T1000 (cell line): ENCODE measurements around the gene FAM24B.
A peak's percentile ranks its signal among the peaks of the same experiment; 100 is the strongest.
"Not testable (repeated sequence)": the region's sequence is repeated elsewhere in the genome, so short reads cannot be mapped to it uniquely, and the experiment has no call there.

Source experiments
- DNase-seq: peaks from one replicate; lab custom pipeline; 2025; ENCODE audit warnings: mixed read lengths; lab: John Stamatoyannopoulos, UW

FAM24B gene, protein sequence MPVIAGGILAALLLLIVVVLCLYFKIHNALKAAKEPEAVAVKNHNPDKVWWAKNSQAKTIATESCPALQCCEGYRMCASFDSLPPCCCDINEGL

DNA sequence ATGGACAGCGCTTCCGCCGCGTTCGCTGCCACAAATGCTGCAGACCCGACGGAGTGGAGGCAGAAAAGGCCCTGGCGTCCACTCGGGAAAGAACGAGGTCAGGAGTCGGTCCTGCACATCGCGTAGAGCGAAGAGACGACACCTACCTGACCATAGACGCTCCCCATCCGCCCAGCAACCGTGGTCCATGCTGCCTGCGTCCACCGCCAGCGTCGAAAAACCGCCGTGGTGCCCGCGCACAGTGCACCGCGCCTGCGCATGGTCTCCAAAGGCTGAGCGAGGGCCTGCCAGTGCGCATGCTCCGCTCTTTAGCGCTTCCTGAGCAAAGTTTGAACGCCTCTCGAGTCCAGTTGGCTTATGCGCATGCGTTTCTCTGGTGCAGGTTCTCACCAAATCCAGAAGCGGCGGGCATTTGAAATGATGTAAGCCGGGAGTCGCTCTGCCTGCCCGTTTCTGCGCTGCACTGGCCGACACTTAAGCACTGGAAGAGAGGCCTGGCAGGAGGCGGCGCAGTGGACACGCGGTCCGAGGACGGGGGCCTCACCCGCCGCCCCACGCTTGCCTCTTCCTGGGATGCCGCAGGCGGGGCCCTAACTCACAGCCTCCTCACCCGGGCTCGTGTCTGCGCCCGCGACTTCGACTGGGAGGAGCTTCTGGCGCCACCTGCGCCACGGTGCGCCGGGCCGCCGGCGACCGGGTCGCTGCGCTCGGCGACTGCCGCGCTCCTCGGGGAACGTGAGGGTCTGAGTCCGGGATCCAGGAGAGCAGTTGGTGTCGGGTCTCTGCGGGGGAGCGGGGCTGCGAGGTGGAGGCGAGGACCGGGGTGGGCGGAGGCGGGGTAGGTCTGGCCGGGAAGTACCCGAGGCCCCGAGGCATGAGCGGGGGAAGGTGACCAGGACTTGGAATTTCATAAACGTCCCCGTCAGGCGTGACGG lies at the start of gene FAM24B:
Gene FAM24B, minus strand, starts transcription at position 243 of the 935 bp plus-strand sequence. CDS start 29,066 bp downstream, outside the sequence.
- peak; percentile 97 for DNase-seq

DNA sequence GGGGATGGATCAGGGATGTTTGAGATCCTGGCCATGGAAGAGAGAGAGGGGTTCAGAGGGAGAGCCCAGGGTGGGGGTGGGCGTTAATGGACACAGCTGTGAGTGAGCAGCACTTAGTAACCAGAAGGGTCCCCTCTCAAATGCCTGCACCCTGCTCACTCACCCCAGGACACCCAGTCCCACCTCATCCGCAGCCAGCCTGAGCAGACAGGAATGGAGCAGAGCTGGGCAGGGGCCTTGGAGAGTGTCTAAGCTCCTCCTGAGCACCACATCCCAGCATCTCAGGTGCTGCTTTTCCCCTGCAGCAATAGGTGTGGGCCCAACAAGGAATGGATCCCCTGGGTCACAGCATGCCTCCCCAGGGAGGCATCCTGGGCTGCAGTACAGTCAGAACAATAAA lies 36.3 kb upstream of the FAM24B start:
- no peak for DNase-seq

DNA sequence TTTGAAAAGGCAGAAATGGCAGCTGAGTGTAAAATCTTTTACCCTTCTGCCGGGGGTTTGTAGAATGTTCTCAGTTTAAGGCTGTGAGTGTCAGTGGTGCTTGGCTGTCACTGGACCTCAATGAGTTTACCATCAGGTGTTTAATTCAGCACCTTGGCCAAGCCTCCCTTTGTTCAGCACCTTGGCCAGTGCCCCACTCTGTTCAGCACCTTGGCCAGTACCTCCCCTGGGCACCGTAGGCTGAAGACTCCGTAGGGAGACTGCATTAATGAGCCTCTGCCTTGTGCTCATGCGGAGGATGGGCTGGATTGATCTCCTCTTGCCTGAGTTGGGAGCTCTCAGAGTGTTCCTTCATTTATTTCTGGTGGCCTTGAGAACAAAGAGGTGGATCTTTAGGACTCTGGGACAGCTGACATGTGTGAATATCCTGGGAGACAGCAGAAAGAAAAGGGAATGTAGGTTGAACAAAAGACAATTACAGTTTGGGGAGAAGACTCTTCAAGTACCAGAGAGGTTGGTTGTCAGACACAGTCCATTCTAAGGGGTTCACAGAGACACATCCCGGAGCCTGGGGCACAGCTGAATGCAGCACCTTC lies 32.6 kb upstream of the FAM24B start:
- no peak for DNase-seq

DNA sequence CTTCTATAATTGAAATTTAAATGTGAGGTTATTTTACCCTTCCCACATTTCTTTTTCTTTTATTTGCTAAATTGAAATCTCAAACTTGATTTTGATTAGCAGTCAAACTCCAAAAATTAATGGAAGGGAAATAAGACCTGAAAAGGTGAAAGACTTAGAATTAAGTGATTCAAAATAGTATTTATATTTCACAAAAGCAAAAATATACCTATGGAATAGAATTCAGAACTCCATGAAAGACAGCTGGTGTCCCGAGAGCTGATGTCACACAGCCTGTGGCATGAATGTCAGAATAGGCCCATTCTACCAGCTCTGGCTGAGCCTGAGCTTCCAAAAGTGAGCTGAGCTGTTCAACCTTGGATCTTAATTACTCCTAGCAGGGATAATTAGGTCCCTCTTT lies 30.9 kb upstream of the FAM24B start, which contains the start of gene FAM24A:
Gene FAM24A, plus strand, starts transcription at position 301 of the 400 bp plus-strand sequence. CDS start 1,025 bp downstream, outside the sequence.
- no peak for DNase-seq

- not testable (repeated sequence) for DNase-seq
Measured at GRCh38 chr10:122903861-122904260, 24.5 kb upstream of the FAM24B start.

- DNase-seq: no peak
Measured at GRCh38 chr10:122894261-122894944, 15.0 kb upstream of the FAM24B start.

DNA sequence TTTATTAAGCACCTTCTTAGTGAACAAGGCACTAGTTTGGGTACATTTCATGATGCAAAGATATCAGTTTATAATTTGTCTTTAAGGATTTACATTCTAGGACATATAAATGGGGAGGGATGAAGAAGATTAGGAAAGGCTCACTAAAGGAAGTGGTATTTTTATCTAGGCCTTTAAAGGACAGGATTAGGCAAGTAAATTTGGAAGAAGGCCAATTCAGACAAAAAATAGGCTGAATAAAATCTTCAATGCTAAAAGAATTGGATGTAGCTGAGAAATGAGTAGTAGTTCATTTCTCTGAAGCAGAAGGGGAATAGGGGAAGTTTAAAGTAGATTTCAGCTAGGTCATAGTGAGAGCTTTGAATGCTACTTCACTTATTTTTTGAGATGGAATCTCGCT lies 4.8 kb upstream of the FAM24B start:
- DNase-seq: no peak

- DNase-seq: no peak
Measured at GRCh38 chr10:122882766-122883165, 3.4 kb upstream of the FAM24B start.

DNA sequence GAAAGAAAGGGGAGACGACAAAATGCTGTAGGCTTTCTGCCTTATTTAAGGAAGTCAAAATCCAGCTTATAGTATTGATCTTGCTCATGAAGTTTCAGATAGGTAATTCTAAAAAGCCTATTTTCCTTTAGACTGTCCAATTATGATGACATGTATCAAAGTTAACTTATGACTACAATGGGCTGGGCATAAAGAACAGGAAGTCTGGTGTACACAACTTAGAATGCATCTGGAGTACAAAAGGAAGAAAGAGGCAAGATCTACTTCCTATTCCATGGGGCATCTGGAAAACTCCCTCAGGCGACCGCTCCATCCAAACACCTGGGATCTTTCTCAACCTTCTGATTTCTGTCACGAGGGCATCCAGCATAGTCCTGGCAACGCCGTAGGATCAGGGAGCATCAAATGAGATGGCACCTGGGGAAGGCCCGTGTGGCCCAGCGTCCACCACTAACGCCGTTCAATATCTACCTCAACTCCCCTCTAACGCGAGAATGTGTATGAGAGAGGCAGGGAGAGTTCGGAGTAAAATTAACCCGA lies 512 bp downstream of the FAM24B start:
- no peak for DNase-seq

DNA sequence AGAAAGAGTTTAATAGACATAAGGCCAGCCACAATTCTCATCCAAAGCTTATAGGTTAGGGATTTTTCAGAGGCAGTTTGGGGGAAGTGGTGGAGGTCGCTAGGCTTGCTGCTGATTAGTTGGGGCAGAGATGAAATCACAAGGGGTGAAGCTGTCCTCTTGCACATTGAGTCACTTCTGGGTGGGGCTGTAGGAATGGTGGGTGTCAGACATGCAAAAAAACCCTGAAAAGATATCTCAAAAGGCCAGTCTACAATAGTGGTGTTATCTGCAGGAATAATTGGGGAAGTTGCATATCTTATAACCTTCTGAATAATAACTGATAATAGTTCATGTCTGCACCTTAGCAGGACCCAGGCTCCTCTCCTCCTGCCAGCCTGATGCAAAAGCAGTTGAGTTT lies 2.1 kb downstream of the FAM24B start:
- DNase-seq: no peak

DNA sequence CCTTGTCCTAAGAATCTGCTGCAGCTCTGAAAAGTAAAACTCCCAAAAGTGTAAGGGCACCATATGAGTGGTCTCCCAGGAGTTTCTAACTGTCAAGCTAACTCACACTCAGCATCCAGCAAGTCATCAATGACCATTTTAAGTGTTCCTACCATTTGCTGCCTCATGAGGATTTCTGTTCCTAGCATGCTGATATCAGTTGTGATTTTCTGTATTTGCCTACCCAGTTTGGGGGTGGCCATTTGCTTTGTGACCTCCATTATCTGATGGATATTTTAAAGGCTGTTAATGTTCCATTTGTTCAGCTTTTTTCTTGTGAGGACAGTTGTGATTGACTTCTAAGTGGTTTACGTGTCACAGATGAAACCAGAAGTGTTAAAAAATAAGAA lies 2.9 kb downstream of the FAM24B start:
- DNase-seq: no peak

- DNase-seq: no peak
Measured at GRCh38 chr10:122875843-122876466, 3.4 kb downstream of the FAM24B start.

GRCh38 chr10:122871947-122872346 lies 7.4 kb downstream of the FAM24B start:
- DNase-seq: not testable (repeated sequence)

DNA sequence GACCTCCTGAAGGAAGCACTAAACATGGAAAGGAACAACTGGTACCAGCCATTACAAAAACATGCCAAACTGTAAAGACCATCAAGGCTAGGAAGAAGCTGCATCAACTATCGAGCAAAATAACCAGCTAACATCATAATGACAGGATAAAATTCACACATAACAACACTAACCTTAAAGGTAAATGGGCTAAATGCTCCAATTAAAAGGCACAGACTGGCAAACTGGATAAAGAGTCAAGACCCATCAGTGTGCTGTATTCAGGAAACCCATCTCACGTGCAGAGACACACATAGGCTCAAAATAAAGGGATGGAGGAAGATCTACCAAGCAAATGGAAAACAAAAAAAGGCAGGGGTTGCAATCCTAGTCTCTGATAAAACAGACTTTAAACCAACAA lies 10.6 kb downstream of the FAM24B start:
- not testable (repeated sequence) for DNase-seq

DNA sequence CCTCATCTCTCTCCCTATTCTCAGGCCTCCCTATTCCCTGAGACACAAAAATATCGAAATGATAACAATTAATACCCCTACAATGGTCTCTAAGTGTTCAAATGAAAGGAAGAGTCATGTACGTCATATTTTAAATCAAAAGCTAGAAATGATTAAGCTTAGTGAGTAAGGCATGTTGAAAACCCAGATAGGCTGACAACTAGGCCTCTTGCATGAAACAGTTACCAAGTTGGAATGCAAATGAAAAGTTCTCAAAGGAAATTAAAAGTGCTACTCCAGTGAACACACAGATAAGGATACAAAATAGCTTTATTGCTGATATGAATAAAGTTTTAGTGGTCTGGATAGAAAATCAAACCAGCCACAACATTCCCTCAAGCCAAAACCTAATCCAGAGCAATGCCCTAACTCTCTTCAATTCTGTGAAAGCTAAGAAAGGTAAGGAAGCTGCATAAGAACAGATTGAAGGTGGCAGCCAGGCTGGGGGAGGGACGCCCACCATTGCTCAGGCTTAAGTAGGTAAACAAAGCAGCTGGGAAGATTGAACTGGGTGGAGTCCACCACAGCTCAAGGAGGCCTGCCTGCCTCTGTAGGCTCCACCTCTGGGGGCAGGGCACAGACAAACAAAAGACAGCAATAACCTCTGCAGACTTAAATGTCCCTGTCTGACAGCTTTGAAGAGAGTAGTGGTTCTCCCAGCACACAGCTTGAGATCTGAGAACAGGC lies 12.5 kb downstream of the FAM24B start:
- not testable (repeated sequence) for DNase-seq

- DNase-seq: no peak
Measured at GRCh38 chr10:122864901-122865300, 14.5 kb downstream of the FAM24B start.

- no peak for DNase-seq
Measured at GRCh38 chr10:122864194-122864592, 15.2 kb downstream of the FAM24B start.

GRCh38 chr10:122863216-122864193 lies 15.9 kb downstream of the FAM24B start:
- no peak for DNase-seq

DNA sequence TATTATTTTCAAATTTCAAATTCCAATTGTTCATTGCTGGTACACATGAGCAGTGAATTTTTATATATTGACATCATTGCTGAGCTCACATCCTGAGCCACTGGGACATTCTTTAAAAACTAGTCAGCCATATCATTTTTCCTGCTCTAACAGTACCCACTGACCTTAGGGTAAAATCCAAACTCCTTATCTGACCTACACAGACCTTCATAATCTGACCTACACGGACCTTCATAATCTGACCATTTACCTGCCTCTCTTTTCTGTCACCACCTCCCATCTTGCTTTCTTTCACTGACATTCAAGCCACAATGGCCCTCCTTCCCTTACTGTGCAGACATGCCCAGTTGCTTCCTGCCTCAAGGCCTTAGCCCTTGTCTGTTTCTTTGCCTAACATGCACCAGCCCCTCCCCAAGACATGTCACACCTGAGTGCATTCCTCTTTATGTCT lies 17.6 kb downstream of the FAM24B start:
- no peak for DNase-seq

GRCh38 chr10:122859527-122859926 lies 19.9 kb downstream of the FAM24B start:
- no peak for DNase-seq
